Ishikawa (cell line): ENCODE results near the gene TDP2.

Source experiments
- CEBPB ChIP-seq: IDR thresholded peaks from 2 replicates; pipeline ENCODE4 v1.6.1; 2012
- CREB1 ChIP-seq: IDR thresholded peaks from 2 replicates; pipeline ENCODE4 v1.6.1; 2012; ENCODE audit warnings: low read depth
- EGR1 ChIP-seq: IDR thresholded peaks from 2 replicates; pipeline ENCODE4 v1.6.1; 2012
- EP300 ChIP-seq: IDR thresholded peaks from 2 replicates; pipeline ENCODE4 v1.6.1; 2012; ENCODE audit warnings: borderline replicate concordance
- FOXM1 ChIP-seq: IDR thresholded peaks from 2 replicates; pipeline ENCODE4 v1.6.1; 2012; ENCODE audit warnings: low read depth, borderline replicate concordance
- MAX ChIP-seq: IDR thresholded peaks from 2 replicates; pipeline ENCODE4 v1.6.1; 2012
- NFIC ChIP-seq: IDR thresholded peaks from 2 replicates; pipeline ENCODE4 v1.6.1; 2012
- RAD21 ChIP-seq: IDR thresholded peaks from 2 replicates; pipeline ENCODE4 v1.6.1; 2012; ENCODE audit warnings: low read depth
- REST ChIP-seq: IDR thresholded peaks from 2 replicates; pipeline ENCODE4 v1.6.1; 2012; ENCODE audit warnings: low read depth, mild to moderate bottlenecking
- TAF1 ChIP-seq: IDR thresholded peaks from 2 replicates; pipeline ENCODE4 v1.6.1; 2012; ENCODE audit warnings: low read depth, mild to moderate bottlenecking
- TCF12 ChIP-seq: IDR thresholded peaks from 2 replicates; pipeline ENCODE4 v1.6.1; 2012; ENCODE audit warnings: low read depth
- TEAD4 ChIP-seq: IDR thresholded peaks from 2 replicates; pipeline ENCODE4 v1.6.1; 2012
- USF1 ChIP-seq: IDR thresholded peaks from 2 replicates; pipeline ENCODE4 v1.6.1; 2012
- YY1 ChIP-seq: IDR thresholded peaks from 2 replicates; pipeline ENCODE4 v1.6.1; 2012; ENCODE audit warnings: low read depth
- ZBTB7A ChIP-seq: IDR thresholded peaks from 2 replicates; pipeline ENCODE4 v1.6.1; 2012; ENCODE audit warnings: low read depth

The TDP2 gene

GRCh38 chr6:24621626-24622289 lies 44.9 kb downstream of the TDP2 start:
- TF ChIP-seq EGR1, result no peak
- TF ChIP-seq TAF1, result no peak
- TF ChIP-seq MAX, result no peak
- TF ChIP-seq ZBTB7A, result no peak
- no peak for TF ChIP-seq CEBPB
- no peak for TF ChIP-seq EP300
- TF ChIP-seq FOXM1, result no peak
- TF ChIP-seq CREB1, result no peak
- no peak for TF ChIP-seq TCF12
- TF ChIP-seq YY1, result no peak
- TF ChIP-seq NFIC, result no peak
- TF ChIP-seq RAD21, result no peak
- no peak for TF ChIP-seq USF1

- TF ChIP-seq USF1, result no peak
- no peak for TF ChIP-seq FOXM1
- TF ChIP-seq MAX, result no peak
- no peak for TF ChIP-seq YY1
- TF ChIP-seq CREB1, result no peak
- no peak for TF ChIP-seq TCF12
- no peak for TF ChIP-seq ZBTB7A
- TF ChIP-seq CEBPB, result no peak
- no peak for TF ChIP-seq RAD21
Measured at GRCh38 chr6:24620637-24621036, 46.1 kb downstream of the TDP2 start.

- TF ChIP-seq RAD21, result no peak
- TF ChIP-seq TEAD4, result no peak
- TF ChIP-seq EGR1, result no peak
- no peak for TF ChIP-seq FOXM1
- TF ChIP-seq NFIC, result no peak
- no peak for TF ChIP-seq TAF1
- no peak for TF ChIP-seq USF1
- TF ChIP-seq TCF12, result no peak
- TF ChIP-seq ZBTB7A, result no peak
- no peak for TF ChIP-seq MAX
- TF ChIP-seq YY1, result no peak
- no peak for TF ChIP-seq REST
- TF ChIP-seq CREB1, result no peak
- no peak for TF ChIP-seq CEBPB
- no peak for TF ChIP-seq EP300
Measured at GRCh38 chr6:24619661-24620060, 47.0 kb downstream of the TDP2 start.

- TF ChIP-seq FOXM1, result no peak
- TF ChIP-seq YY1, result no peak
- no peak for TF ChIP-seq REST
- no peak for TF ChIP-seq TEAD4
- TF ChIP-seq CEBPB, result no peak
- TF ChIP-seq MAX, result no peak
- TF ChIP-seq NFIC, result no peak
- no peak for TF ChIP-seq TAF1
- TF ChIP-seq RAD21, result no peak
- no peak for TF ChIP-seq TCF12
- no peak for TF ChIP-seq CREB1
- no peak for TF ChIP-seq EGR1
- TF ChIP-seq USF1, result no peak
- no peak for TF ChIP-seq EP300
- no peak for TF ChIP-seq ZBTB7A
Measured at GRCh38 chr6:24614648-24615047, 52.1 kb downstream of the TDP2 start.

- TF ChIP-seq ZBTB7A (no peak), EGR1 (no peak), FOXM1 (no peak), EP300 (no peak), REST (no peak), MAX (no peak), CREB1 (no peak), YY1 (no peak), NFIC (no peak), USF1 (no peak)
Measured at GRCh38 chr6:24614043-24614420, 52.7 kb downstream of the TDP2 start.
